GM21423 (cell line): Measurements from ENCODE around the gene TMC8.

Source experiments
- ATAC-seq: cut with Tn5 transposase; IDR thresholded peaks from one replicate; pipeline ENCODE4 v1.9.1; 2021; ENCODE audit warnings: mild to moderate bottlenecking, moderate library complexity; ENCODE audit not compliant: unreplicated experiment

TMC8 gene

DNA sequence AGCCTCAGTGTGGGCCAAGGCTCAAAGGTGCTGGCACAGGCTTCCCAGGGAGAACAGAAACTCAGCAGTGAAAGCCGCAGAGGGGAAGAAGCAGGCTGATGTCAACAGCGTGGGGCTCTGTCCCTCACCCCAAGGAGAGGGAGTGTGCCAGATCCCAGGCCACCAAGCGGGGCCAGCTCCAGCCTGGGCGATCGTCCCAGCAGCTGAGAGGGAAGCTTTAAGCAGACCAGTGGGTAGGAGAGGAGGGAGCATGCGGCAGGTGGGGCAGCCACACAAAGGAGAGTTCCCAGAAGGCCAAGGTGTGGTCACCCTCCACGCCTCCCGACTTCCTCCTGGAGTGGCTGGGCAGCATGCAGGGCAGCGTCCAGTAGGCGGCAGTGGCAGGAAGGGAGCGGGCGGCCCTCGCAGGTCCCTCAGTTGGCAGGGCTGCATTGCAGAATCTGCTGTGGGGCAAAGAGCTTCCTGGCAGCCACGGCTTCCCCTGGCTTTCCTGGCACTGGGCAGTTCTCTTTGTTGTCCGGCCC, 43.8 kb downstream of the TMC8 start:
- ATAC-seq, result no peak

DNA sequence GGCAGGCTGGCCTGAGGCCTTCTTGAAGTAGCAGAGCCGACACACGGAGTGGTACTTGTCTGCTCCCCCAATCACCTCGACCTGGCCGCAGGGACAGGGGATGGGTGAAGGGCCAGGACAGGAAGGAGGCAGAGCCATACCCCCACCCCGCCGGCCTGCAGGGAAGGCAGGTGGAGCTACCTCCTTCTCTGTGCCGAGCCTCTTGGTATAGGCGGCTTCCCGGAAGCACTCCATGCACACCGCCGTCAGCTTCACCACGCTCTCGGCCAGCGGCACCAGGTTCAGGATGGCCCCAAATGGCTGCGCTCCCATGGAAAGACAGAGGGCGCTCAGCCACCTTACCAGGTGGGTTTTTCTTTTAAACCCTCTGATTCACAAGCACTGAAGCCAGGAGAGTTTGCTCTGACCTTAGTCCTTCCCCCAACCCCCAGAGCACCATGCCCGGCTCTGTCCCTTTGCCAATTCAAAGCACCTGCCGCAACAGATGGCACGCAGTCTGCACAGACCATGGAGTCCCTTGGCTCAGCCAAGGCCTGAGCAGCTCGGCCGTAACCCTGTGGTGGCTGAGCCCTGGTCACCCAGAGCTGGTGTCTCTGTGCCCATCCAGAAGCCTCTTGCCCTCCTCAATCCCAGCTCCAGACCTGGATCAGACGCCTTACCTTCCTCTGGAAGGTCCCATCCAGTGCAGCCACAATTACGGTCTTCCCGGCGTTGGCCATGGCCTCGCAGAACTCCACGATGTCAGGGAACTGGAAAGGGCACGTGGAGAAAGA, 44.5 kb downstream of the TMC8 start:
- ATAC-seq, result no peak

DNA sequence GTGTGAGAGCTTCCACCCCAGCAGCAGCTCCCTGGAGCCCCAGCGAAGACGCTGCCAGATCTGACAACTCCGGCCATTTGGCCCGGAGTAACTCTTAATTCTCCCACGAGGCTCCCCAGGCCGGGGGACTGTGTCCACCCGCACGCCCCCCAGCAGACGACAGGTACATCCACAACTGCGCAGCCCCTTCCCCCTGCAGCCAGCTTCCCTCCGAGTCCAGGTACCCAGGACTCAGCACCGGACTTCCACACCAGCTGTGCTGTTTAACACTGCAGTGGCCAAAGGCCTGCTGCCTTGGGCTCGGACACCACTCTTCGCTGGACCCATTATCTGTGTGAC, 45.0 kb downstream of the TMC8 start:
- no peak for ATAC-seq

DNA sequence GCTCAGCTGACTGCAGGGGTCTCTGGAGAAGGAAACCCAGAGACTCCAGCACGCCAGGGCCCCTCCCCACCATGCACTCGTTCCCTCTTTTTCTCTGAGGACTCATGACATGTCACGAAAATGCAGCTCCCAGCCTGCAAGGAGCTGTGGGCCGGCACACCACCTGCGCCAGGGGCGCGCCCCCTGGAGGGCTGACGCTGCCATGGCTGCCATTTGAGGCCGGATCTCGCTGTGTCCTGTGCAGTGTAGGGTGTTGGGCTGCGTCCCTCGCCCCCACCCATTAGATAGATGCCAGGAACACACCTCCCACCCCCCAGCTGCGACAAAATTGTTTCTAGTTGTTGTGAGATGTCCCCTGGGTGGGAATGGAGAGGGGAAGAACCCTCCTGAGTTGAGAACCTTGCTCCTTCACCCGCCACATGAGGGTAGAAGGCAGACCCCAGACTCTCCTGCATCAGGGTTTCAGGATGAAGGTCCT, 46.0 kb downstream of the TMC8 start:
- ATAC-seq, result peak; percentile 33

DNA sequence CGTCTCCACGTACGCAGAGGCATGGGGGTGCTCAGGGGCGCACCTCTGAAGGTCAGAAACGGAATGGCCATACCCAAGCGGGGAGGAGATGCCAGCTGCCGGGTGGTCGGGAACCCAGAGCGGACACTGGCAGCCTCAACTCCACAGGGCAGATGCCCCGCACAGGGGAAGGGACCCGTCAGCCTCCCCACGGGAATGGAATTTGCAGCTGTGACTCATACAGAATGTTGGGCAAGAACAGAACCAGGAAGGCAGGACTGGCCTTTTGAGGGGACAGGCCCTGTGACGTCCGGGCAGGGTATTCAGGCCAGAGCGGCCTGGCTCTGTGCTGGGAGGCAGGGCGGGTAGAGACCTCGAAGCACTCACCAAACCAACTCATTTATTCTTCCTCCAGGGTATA, 48.8 kb downstream of the TMC8 start:
- no peak for ATAC-seq

DNA sequence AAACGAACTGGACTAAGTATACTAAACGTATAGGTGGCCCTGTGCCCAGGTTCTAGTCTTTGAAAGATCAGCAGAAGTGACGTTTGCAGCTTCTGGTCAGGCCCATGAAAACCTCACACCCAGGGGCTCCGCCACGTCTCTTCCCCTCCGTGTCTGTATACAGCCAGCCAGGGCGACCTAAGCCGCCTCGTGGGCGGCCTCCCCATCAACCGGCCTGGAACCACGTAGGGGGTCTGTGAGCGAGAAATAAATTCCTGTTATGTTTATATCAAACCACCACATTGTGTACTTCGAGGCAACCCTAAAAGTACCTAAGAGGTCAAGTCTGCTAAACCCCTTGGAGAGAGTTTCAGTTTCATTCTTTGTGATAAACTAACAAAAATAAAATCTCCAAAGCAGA, 49.5 kb downstream of the TMC8 start:
- no peak for ATAC-seq

DNA sequence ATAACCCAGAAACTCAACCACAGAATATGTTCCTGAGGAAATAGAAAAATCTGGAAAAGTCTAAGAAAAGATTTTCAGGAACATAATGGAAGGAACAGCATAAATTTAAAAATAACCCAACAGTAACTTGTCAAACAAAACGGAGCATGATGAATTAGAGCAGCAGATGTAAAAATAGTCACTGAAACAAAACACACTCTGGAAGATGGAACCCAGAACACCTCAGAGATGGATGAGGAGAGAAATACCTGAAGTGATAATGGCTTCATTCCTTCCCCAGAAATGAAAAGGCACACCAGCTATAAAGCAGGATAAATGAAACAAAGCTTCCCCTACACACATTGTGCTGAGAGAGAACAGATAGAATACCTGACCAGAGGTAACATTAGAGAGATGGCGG, 49.9 kb downstream of the TMC8 start:
- no peak for ATAC-seq

DNA sequence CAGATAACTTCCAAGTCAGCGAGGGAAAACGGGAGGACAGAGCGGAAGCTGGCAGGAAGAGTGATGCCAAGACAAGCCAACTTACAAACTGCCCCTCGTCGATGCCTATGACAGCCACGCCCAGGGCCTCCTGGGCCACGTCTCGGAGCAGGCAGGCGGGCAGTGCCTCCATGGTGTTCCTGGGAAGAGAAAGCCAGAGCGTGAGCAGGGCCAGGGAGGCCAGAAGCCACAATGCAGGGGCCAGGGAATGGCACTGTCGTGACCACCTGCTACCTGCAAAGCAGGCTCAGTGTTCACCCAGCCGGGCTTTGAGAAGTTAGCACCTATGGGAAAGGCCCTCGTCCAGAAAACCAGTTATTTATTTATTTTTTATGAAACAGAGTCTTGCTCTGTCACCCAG, 51.9 kb downstream of the TMC8 start:
- ATAC-seq, result no peak

DNA sequence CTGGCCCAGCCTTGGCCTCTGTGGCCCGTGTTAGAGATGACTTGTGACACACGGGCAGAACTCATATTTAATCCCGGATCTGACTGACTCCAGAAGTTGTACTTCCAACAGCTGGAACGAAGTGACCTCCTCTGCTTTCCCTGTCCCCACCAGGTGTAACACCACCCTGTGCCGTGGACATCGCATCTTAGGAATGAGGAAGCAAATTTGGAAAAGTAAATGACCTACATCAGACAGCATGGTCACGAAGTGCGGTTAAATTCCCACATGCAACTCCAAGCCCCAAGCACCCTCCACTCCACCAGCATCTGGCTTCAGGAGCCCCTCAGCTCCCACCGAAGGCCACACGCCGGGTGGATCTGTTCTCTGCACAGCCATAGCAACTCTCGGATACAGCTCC, 53.3 kb downstream of the TMC8 start:
- ATAC-seq, result no peak

DNA sequence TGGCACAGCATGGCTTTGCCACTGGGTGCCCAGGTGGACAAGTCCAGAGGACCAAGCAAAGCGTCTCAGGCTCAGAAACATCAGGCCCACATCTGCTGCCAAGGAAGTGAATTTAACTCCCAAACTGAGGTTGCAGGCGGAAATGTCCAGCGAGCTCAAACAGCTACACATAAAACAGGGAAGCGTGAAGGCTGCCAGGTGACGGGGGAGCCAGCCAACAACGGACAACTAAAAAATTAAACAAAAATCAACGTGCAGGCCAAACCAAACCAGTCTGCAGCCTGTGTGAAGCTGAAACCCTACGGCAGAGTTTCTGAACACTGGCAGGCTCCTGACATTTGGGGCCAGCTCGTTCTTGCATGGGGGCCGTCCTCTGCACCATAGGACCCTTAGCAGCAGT, 53.8 kb downstream of the TMC8 start:
- ATAC-seq, result no peak

DNA sequence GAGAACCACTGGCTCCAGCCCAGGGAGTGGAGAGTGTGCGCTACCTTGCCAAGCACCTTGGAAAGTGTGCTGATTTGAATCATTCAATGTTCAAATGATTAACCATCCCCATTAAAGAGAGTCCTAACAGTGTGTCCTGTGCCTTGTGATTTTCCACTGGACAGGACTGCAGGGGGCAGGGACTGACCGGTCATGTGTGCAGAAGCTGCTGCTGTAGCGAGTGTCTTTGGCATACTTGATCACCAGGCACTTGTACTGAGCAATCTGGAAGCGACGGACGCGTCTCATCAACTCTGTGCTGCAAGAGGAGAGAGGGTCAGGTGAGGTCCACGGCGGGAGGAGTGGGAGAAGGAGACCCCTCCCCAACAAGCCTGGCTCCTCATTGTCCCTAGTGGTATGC, 54.3 kb downstream of the TMC8 start:
- no peak for ATAC-seq

DNA sequence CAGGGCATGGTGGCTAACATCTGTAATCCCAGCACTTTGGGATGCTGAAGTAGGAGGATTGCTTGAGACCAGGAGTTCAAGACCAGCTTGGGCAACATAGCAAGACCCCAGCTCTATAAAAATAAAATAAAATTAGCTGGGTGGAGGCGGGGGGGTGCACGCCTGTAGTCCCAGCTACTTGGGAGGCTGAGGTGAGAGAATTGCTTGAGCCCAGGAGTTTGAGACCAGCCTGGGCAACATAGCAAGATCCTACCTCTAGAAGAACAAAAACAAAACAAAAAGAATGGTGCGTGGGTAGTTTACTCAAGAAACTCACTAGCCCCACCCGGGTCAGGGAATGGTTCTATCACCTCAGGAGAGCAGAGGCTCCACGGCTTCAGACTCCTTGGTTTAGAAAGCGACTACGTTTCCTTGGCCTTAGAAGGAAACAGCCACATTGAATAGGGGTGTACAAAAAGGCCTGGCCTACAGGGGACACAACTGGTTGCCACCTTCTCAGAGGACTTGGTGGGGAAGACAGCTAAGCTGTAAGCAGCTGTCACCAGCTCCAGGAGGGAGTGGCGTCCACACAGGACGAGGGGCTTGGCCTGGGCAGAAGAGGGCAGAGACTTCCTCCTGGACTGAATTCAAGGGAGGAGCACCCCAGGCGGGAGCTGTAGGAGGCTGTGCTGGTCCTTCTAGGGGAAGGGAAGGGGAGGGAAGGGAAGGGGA, 55.6 kb downstream of the TMC8 start:
- no peak for ATAC-seq

DNA sequence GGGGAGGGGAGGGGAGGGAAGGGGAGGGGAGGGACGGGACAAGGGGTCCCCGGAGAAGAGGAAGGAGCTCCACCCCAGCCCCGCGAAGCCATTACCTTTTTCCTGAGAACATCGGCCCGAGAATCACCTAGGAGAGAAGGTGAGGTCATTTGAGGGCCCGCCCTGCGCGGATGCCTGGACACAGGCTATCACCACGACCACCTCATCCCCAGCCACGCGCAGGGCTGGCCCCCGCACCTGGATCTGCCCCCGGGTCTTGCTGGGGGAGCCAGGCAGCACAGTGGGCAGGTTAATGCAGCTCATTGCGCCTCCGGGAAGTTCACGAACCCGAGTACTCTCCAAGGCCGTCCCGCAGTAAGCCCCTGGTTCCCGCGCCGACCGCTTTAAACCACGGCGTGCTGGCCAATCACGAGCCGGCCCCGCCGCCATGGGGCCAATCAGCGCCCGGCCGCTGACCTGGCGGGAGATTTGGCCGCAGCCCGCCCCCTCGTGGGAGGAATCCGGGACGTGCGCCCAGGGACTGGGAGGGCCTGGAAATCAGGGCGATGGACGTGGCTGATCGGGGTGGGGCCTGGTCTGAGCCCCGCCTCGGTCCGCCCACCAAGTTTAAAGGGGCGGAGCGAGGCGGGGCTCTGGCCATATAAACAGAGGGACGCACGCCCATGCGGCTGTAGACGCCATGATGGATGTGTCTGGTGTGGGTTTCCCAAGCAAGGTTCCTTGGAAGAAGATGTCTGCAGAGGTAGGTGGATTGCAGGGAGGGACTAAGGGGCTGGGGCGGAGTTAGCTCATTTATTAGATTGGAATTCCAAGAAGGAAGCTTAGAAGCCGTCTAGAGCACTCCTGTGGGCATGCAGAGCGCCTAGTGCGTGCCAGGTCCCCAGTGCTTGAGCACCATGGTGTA, 56.4 kb downstream of the TMC8 start, which contains the start of the genes AFMID and TK1:
Gene AFMID (plus strand): TSS at position 671 of the 904 bp plus-strand sequence. CDS start 9 bp downstream, at position 680.
Gene TK1 (minus strand): TSS at position 361 of the 904 bp plus-strand sequence. CDS start 58 bp downstream, at position 303.
- peak; percentile 95 for ATAC-seq
